DND-41 (cell line): Measurements from ENCODE around the gene XRCC5.

ENCODE experiments used
- ATAC-seq: fragments of 200-7000 bp; cut with Tn5 transposase; 3 replicates; pipeline ENCODE4 v1.9.1; 2021; ENCODE audit warnings: low read depth; ENCODE audit not compliant: insufficient read depth
- DNase-seq: peaks from one replicate; pipeline ENCODE4 v3.0.0-alpha.2; 2020
- H2AFZ ChIP-seq: 2 replicates; pipeline ENCODE4 v1.6.0; 2012; ENCODE audit warnings: low read depth, low read length
- H3K27ac ChIP-seq: 2 replicates; pipeline ENCODE4 v1.5.1; 2012; ENCODE audit warnings: low read length, inconsistent platforms
- H3K27me3 ChIP-seq: fragments of 200-600 bp; sonication (generic); 2 replicates; pipeline ENCODE4 v1.6.0; 2012; ENCODE audit warnings: low read length, mild to moderate bottlenecking, inconsistent platforms; ENCODE audit not compliant: insufficient read depth, poor library complexity
- H3K36me3 ChIP-seq: 2 replicates; pipeline ENCODE4 v1.5.1; 2012; ENCODE audit warnings: low read length, inconsistent platforms; ENCODE audit not compliant: insufficient read depth
- H3K4me1 ChIP-seq: 2 replicates; pipeline ENCODE4 v1.5.1; 2012; ENCODE audit warnings: mild to moderate bottlenecking, low read length; ENCODE audit not compliant: insufficient read depth
- H3K4me2 ChIP-seq: 2 replicates; pipeline ENCODE4 v1.6.0; 2012; ENCODE audit warnings: mild to moderate bottlenecking, moderate library complexity, low read length, inconsistent platforms; ENCODE audit not compliant: insufficient read depth
- H3K4me3 ChIP-seq, 2 experiments: fragments of 200-600 bp in 1 of 2; shearing (Covaris generic) in 1 of 2; 2 replicates each; pipeline ENCODE4 v1.5.1; 2012 to 2016; ENCODE audit warnings: inconsistent platforms in 2 of 2, low read length in 2 of 2, mild to moderate bottlenecking in 2 of 2, low read depth in 1 of 2, moderate library complexity in 1 of 2
- H3K79me2 ChIP-seq: 2 replicates; pipeline ENCODE4 v1.6.0; 2012; ENCODE audit warnings: low read length, inconsistent platforms; ENCODE audit not compliant: insufficient read depth
- H3K9ac ChIP-seq: 2 replicates; pipeline ENCODE4 v1.6.0; 2012; ENCODE audit warnings: low read depth, mild to moderate bottlenecking, inconsistent platforms, low read length, moderate library complexity
- H3K9me3 ChIP-seq: 2 replicates; pipeline ENCODE4 v1.5.1; 2012; ENCODE audit warnings: low read length, moderate library complexity, mild to moderate bottlenecking, inconsistent platforms; ENCODE audit not compliant: insufficient read depth, severe bottlenecking
- H4K20me1 ChIP-seq: 2 replicates; pipeline ENCODE4 v1.6.0; 2012; ENCODE audit warnings: low read length; ENCODE audit not compliant: insufficient read depth
- EZH2 ChIP-seq: IDR thresholded peaks from 3 replicates; pipeline ENCODE4 v1.6.1; 2012; ENCODE audit warnings: borderline replicate concordance, low read depth, mild to moderate bottlenecking, moderate library complexity, low read length, inconsistent platforms; ENCODE audit not compliant: severe bottlenecking
- TF ChIP-seq, protein P1 (sequence below): IDR thresholded peaks from 2 replicates; pipeline ENCODE4 v1.5.1; 2012; ENCODE audit warnings: borderline replicate concordance, low read length, moderate library complexity, mild to moderate bottlenecking; ENCODE audit not compliant: poor library complexity, severe bottlenecking; ENCODE audit errors: extremely low read depth

XRCC5 gene

DNA sequence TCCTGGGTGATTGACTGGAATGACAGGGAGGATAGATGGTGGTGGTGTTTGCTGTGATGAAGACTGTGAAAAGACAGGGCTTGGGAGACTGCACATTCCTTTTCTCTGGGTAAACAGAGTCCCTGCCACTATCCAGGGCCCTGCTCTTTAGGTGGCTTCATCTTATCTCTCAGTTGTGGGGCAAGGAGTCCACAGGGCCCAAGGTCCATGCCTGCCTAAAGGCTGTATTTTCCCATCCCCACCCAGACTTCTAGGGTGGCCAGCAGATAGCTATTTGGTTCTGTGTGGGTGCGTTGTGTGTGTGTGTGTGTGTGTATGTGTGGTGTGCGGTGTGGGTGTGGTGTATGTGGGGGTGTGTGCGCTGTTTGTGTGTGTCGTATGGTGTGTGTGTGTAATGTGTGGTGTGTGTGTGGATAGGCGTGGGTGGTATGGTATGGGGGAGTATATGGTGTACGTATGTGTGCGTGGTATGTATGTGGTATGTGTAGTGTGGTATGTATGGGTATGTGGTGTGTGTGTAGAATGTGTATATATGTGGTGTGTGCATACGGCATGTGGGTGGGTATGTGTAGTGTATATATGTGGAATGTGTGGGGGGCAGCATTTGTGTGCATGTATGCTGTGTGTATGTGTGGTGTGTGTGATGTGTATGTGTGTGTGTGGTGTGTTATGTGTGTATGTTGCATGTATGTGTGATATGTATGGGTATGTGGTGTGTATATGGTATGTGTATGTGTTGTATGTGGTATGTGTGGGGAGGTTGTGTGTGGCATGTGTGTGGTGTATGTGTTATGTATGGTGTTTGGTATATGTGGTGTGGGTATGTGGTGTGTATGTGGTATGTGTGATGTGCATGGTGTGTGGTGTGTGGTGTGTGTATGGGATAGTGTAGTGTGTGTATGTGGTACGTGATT, 10.5 kb upstream of the XRCC5 start:
- no peaks in the 10 kb centered on the region for H3K9me3 ChIP-seq
- no peaks in the 10 kb centered on the region for H3K4me1 ChIP-seq
- H3K9ac ChIP-seq: no peak overlapping the region
- H3K36me3 ChIP-seq: no peaks in the 10 kb centered on the region
- no peak overlapping the region for H3K4me3 ChIP-seq
- H4K20me1 ChIP-seq: no peaks in the 10 kb centered on the region
- TF ChIP-seq, protein P1, sequence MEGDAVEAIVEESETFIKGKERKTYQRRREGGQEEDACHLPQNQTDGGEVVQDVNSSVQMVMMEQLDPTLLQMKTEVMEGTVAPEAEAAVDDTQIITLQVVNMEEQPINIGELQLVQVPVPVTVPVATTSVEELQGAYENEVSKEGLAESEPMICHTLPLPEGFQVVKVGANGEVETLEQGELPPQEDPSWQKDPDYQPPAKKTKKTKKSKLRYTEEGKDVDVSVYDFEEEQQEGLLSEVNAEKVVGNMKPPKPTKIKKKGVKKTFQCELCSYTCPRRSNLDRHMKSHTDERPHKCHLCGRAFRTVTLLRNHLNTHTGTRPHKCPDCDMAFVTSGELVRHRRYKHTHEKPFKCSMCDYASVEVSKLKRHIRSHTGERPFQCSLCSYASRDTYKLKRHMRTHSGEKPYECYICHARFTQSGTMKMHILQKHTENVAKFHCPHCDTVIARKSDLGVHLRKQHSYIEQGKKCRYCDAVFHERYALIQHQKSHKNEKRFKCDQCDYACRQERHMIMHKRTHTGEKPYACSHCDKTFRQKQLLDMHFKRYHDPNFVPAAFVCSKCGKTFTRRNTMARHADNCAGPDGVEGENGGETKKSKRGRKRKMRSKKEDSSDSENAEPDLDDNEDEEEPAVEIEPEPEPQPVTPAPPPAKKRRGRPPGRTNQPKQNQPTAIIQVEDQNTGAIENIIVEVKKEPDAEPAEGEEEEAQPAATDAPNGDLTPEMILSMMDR: no peak
- no peak for TF ChIP-seq EZH2
- no peak overlapping the region for H2AFZ ChIP-seq
- no peak for ATAC-seq
- peaks cover 3% of the 10 kb centered on the region for H3K27me3 ChIP-seq
- no peak overlapping the region for H3K4me2 ChIP-seq
- no peaks in the 10 kb centered on the region for H3K79me2 ChIP-seq
- no peak overlapping the region for H3K27ac ChIP-seq
- DNase-seq: no peak

DNA sequence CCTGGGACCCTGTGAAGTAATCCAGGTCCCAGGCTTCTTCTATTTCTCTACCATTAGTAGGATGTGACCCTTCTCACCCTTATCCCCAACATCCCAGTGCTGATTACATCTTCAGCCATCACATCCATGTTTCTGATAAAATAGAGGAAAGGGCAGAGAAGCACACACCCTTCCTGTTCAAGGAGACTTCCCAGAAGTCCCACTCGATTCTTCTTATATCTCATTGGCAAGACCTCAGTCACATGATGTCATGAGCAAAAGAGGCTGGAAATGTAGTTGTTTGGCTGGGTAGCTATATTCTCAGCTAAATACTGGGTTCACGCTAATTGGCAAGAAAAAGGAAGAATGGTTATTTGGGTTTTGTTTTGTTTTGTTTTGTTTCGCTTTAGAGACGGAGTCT, 8.0 kb upstream of the XRCC5 start:
- H2AFZ ChIP-seq: no peak overlapping the region
- no peak for ATAC-seq
- no peak overlapping the region for H3K27ac ChIP-seq
- H3K27me3 ChIP-seq: no peaks in the 10 kb centered on the region
- no peak for TF ChIP-seq EZH2
- H3K9ac ChIP-seq: no peak overlapping the region
- no peaks in the 10 kb centered on the region for H3K4me1 ChIP-seq
- H3K79me2 ChIP-seq: no peaks in the 10 kb centered on the region
- no peaks in the 10 kb centered on the region for H3K36me3 ChIP-seq
- no peak overlapping the region for H3K4me3 ChIP-seq
- H3K4me2 ChIP-seq: no peak overlapping the region
- no peak for DNase-seq
- no peaks in the 10 kb centered on the region for H4K20me1 ChIP-seq
- no peaks in the 10 kb centered on the region for H3K9me3 ChIP-seq

DNA sequence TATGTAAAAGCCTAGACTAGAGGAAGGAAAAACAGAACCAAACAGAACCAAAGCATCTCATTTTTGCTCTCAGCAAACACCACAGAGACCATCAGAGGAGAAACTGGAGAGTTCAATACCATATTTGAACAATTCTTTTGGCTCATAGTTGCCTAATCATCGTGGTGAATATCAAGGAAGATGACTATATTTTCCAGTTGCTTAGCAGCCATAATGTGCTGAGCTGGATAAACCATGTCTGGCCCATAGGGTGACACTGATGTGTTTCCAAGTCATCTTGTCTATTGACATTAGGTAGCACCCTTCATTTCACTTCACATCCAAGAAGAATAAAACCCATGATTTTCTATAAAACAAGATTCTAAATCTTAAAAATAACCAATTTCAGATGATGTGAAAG, 5.9 kb upstream of the XRCC5 start:
- TF ChIP-seq, protein P1: no peak
- no peak for TF ChIP-seq EZH2
- H3K79me2 ChIP-seq: no peaks in the 10 kb centered on the region
- H2AFZ ChIP-seq: no peak overlapping the region
- H3K36me3 ChIP-seq: no peaks in the 10 kb centered on the region
- no peak for DNase-seq
- no peak for ATAC-seq
- H3K27me3 ChIP-seq: no peaks in the 10 kb centered on the region
- no peak overlapping the region for H3K9ac ChIP-seq
- no peaks in the 10 kb centered on the region for H4K20me1 ChIP-seq
- H3K4me2 ChIP-seq: no peak overlapping the region
- H3K9me3 ChIP-seq: no peaks in the 10 kb centered on the region
- H3K4me3 ChIP-seq: no peak overlapping the region
- peaks cover 2% of the 10 kb centered on the region for H3K4me1 ChIP-seq
- H3K27ac ChIP-seq: no peak overlapping the region

DNA sequence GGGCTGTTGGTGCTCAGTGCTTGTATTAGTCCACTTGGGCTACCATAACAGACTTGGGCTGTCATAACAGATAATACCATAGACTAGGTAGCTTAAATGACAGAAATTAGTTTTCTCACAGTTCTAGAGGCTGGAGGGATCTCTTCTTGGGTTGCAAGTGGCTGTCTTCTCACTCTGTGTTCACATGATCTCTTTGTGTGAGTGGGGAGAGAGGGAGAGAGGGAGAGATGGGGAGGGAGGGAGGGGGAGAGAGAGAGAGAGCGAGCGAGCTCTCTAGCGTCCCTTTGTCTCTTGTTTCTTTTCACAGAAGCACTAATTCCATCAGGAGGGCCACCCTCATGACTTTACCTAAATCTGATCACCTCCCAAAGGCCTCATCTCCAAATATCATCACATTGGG, 4.5 kb upstream of the XRCC5 start:
- ATAC-seq: no peak
- no peak overlapping the region for H2AFZ ChIP-seq
- peaks cover 6% of the 10 kb centered on the region for H3K79me2 ChIP-seq
- no peaks in the 10 kb centered on the region for H4K20me1 ChIP-seq
- H3K4me3 ChIP-seq: no peak overlapping the region
- H3K27me3 ChIP-seq: no peaks in the 10 kb centered on the region
- no peak overlapping the region for H3K27ac ChIP-seq
- no peak overlapping the region for H3K4me2 ChIP-seq
- no peak for DNase-seq
- peaks cover 6% of the 10 kb centered on the region for H3K4me1 ChIP-seq
- H3K9me3 ChIP-seq: no peaks in the 10 kb centered on the region
- H3K9ac ChIP-seq: no peak overlapping the region
- TF ChIP-seq EZH2: no peak
- TF ChIP-seq, protein P1: no peak
- no peaks in the 10 kb centered on the region; the same call in 1 of the 2 replicates for H3K36me3 ChIP-seq
